Neural crest cell (in vitro differentiated cells): ENCODE data around the gene PCCB. TPM values are rescaled to one million over a fixed set of nuclear protein-coding genes. Genes with fewer than 3 reads are reported as not detected.
"Not testable (repeated sequence)": the region's sequence is repeated elsewhere in the genome, so short reads cannot be mapped to it uniquely, and the experiment has no call there.

ENCODE experiments used
- DNase-seq: peaks from one replicate; pipeline ENCODE4 v3.0.0; 2021; ENCODE audit warnings: low read depth, mixed read lengths, low spot score
- H3K27ac Mint-ChIP-seq: one replicate; pipeline ENCODE4 v1.8.0; 2021; ENCODE audit warnings: mild to moderate bottlenecking, mixed read lengths; ENCODE audit not compliant: unreplicated experiment
- H3K27me3 Mint-ChIP-seq: 2 replicates; pipeline ENCODE4 v1.8.0; 2021; ENCODE audit warnings: low read depth, mild to moderate bottlenecking, mixed read lengths
- H3K36me3 Mint-ChIP-seq: 2 replicates; pipeline ENCODE4 v1.8.0; 2021; ENCODE audit warnings: low read depth, mild to moderate bottlenecking, mixed read lengths
- H3K4me1 Mint-ChIP-seq: 2 replicates; pipeline ENCODE4 v1.8.0; 2021; ENCODE audit warnings: mixed read lengths
- H3K4me3 Mint-ChIP-seq: one replicate; pipeline ENCODE4 v1.8.0; 2021; ENCODE audit warnings: mild to moderate bottlenecking, mixed read lengths
- H3K9me3 Mint-ChIP-seq: 2 replicates; pipeline ENCODE4 v1.8.0; 2021; ENCODE audit warnings: mixed read lengths
- CTCF ChIP-seq: fragments of 200-600 bp; sonication (generic); conservative IDR thresholded peaks from 2 replicates; pipeline ENCODE4 v1.5.0; 2021; ENCODE audit warnings: antibody characterized with exemption, mild to moderate bottlenecking
- total RNA-seq: library from RNA; stranded (reverse); gene quantifications from 2 replicates; pipeline ENCODE4 v1.2.1, GENCODE V29; 2021

The PCCB gene
- total RNA-seq, 1 donor from 2014 or later, result 50.7 TPM

GRCh38 chr3:136327671-136328070 lies 77.5 kb downstream of the PCCB start:
- H3K4me3 Mint-ChIP-seq, result no peak overlapping the region
- H3K27me3 Mint-ChIP-seq, result no peaks in the 10 kb centered on the region
- H3K27ac Mint-ChIP-seq, result no peak overlapping the region
- no peak for TF ChIP-seq CTCF
- no peak for DNase-seq
- H3K9me3 Mint-ChIP-seq, result peaks cover 12% of the 10 kb centered on the region
- no peaks in the 10 kb centered on the region for H3K4me1 Mint-ChIP-seq
- peaks cover 55% of the 10 kb centered on the region for H3K36me3 Mint-ChIP-seq

DNA sequence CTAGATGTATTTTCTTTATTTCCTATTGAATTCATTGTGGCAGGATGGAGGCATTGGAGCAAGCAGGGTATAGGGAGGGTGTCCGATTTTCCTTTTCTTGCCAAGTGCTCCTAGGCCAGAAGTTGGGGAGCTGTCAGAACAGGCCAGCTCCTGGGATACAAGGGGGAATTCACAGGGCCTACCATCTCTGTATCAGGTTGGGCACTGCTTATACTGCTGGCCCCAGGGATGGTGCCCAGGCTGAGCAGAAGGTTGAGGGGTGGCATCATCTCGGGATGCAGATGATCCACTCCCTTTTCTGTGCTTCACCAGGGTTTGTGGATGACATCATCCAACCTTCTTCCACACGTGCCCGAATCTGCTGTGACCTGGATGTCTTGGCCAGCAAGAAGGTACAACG lies 79.5 kb downstream of the PCCB start:
- no peak overlapping the region for H3K4me3 Mint-ChIP-seq
- TF ChIP-seq CTCF, result no peak
- no peaks in the 10 kb centered on the region for H3K27me3 Mint-ChIP-seq
- H3K9me3 Mint-ChIP-seq, result peaks cover under 1% of the 10 kb centered on the region
- no peaks in the 10 kb centered on the region for H3K4me1 Mint-ChIP-seq
- H3K36me3 Mint-ChIP-seq, result peaks cover 59% of the 10 kb centered on the region
- no peak for DNase-seq
- H3K27ac Mint-ChIP-seq, result no peak overlapping the region

DNA sequence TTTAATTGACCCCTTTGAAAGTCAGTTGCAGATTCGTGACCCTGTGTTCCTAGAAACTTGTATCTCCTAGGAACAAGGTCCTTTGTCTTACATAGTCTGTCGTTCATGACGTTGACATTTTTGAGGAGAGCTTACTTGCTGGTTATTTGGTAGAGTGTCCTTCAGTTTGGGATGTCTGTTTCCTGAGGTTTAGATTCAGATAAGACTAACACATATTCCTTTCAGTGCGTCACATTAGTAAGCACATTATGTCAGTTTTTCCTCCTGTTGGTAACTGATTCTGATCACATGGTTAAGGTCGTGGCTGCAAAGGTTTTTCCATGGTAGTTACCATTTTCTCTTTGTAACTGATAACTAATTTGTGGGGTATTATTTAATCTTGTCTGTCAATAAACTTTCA lies 80.8 kb downstream of the PCCB start:
- Mint-ChIP-seq H3K4me1 (no peaks in the 10 kb centered on the region), H3K27ac (no peak overlapping the region), H3K9me3 (no peaks in the 10 kb centered on the region), H3K36me3 (peaks cover 57% of the 10 kb centered on the region), H3K27me3 (no peaks in the 10 kb centered on the region), H3K4me3 (no peak overlapping the region)
- no peak for TF ChIP-seq CTCF
- DNase-seq, result no peak

DNA sequence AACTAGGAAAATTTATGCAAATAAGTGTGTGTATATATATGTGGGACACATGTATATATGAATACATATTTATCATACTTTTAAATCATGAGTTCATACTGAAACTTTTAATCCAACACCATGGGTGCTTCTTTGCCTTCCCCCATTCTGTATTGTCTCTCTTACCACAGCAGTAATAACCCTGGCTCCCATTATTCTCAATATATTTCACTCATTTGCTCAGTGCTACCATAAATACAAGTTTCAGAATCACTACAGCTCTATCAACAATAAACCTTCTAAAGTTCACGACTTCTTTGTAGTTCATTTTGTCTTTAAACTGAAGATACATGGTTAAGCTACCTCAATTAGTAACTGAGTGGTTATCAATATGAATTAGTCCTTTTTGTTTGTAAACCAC lies 82.2 kb downstream of the PCCB start:
- DNase-seq, result no peak
- no peaks in the 10 kb centered on the region for H3K4me1 Mint-ChIP-seq
- H3K27ac Mint-ChIP-seq, result no peak overlapping the region
- no peaks in the 10 kb centered on the region for H3K27me3 Mint-ChIP-seq
- H3K4me3 Mint-ChIP-seq, result no peak overlapping the region
- H3K36me3 Mint-ChIP-seq, result peaks cover 50% of the 10 kb centered on the region
- no peak for TF ChIP-seq CTCF
- H3K9me3 Mint-ChIP-seq, result no peaks in the 10 kb centered on the region

DNA sequence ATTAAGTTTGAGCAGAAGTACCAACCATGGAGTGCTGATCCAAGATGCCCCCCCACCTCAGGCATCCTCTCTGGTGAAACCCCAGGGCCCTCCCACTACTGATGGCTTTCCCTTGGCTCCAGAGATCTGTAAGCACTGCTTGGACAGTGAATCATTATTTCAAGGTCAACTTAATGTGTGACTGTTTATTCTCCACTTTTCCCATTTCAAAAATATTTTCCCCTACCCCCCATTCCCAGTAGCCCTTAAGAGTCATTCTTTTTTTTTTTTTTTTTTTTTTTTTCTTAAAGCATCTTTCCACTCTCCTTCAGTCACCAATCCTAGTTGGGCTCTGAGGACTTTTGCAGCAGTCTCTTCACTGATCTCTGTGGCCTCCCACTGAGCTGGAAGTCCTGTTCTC lies 82.6 kb downstream of the PCCB start:
- TF ChIP-seq CTCF, result no peak
- H3K4me3 Mint-ChIP-seq, result no peak overlapping the region
- H3K4me1 Mint-ChIP-seq, result no peaks in the 10 kb centered on the region
- no peak overlapping the region for H3K27ac Mint-ChIP-seq
- no peaks in the 10 kb centered on the region for H3K9me3 Mint-ChIP-seq
- peaks cover 48% of the 10 kb centered on the region for H3K36me3 Mint-ChIP-seq
- DNase-seq, result no peak
- H3K27me3 Mint-ChIP-seq, result no peaks in the 10 kb centered on the region

DNA sequence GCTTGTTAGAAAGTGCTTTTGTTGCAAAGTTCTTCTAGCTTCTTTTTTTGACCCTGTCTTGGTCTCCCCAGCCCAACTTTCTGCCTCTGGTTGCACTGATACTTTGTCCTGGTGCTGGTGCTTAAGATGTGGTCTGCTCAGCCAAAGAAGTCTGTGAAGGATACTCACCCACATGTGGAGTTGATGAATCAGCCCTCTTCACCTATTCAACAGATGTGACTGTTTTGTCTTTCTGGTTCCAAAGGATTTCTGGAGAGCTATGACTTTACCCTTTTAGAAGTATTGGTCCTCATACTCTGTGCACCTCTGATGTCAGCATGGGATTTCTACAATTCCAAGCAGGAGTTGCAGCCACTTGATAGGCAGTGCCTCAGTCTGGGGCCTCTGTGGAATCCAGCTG lies 84.1 kb downstream of the PCCB start:
- H3K4me1 Mint-ChIP-seq, result no peaks in the 10 kb centered on the region
- peaks cover 39% of the 10 kb centered on the region for H3K36me3 Mint-ChIP-seq
- H3K27ac Mint-ChIP-seq, result peak overlapping the region; percentile 43
- no peaks in the 10 kb centered on the region for H3K9me3 Mint-ChIP-seq
- H3K4me3 Mint-ChIP-seq, result no peak overlapping the region
- no peak for TF ChIP-seq CTCF
- no peak for DNase-seq
- H3K27me3 Mint-ChIP-seq, result no peaks in the 10 kb centered on the region

- not testable (repeated sequence) for H3K27me3 Mint-ChIP-seq, DNase-seq, H3K9me3 Mint-ChIP-seq, H3K4me1 Mint-ChIP-seq, H3K4me3 Mint-ChIP-seq
- peak overlapping the region; percentile 43 for H3K27ac Mint-ChIP-seq
- peaks cover 40% of the 10 kb centered on the region for H3K36me3 Mint-ChIP-seq
Measured at GRCh38 chr3:136334726-136335125, 84.6 kb downstream of the PCCB start.
